MM.1S (cell line): Measurements from ENCODE around the gene PTS.

Source experiments
- DNase-seq: peaks from one replicate; pipeline ENCODE4 v3.0.0-alpha.2; 2015
- H2AFZ ChIP-seq: fragments of 300-600 bp; sonication (generic); 2 replicates; pipeline ENCODE4 v1.6.0; 2016; ENCODE audit warnings: antibody characterized with exemption, low read length
- H3F3A ChIP-seq: fragments of 300-600 bp; sonication (generic); 2 replicates; pipeline ENCODE4 v1.6.1; 2016; ENCODE audit warnings: mild to moderate bottlenecking, antibody characterized with exemption, low read length, moderate library complexity, mixed read lengths; ENCODE audit not compliant: insufficient read depth
- H3K27ac ChIP-seq: fragments of 300-600 bp; sonication (generic); 2 replicates; pipeline ENCODE4 v1.5.1; 2016; ENCODE audit warnings: mild to moderate bottlenecking, low read length
- H3K27me3 ChIP-seq: fragments of 300-600 bp; sonication (generic); replicated peaks from 2 replicates; pipeline ENCODE4 v1.6.0; 2016; ENCODE audit warnings: low read length; ENCODE audit not compliant: insufficient read depth
- H3K36me3 ChIP-seq: fragments of 300-600 bp; sonication (generic); replicated peaks from 2 replicates; pipeline ENCODE4 v1.6.1; 2016; ENCODE audit warnings: mild to moderate bottlenecking, low read length, mixed read lengths; ENCODE audit not compliant: insufficient read depth
- H3K4me1 ChIP-seq: fragments of 300-600 bp; sonication (generic); 2 replicates; pipeline ENCODE4 v1.6.1; 2016; ENCODE audit warnings: low read length, mixed read lengths
- H3K4me2 ChIP-seq: fragments of 300-600 bp; sonication (generic); 2 replicates; pipeline ENCODE4 v1.6.0; 2016; ENCODE audit warnings: low read depth, low read length
- H3K4me3 ChIP-seq: fragments of 300-600 bp; sonication (generic); 2 replicates; pipeline ENCODE4 v1.5.1; 2016; ENCODE audit warnings: low read length, mixed read lengths
- H3K79me2 ChIP-seq: fragments of 300-600 bp; sonication (generic); 2 replicates; pipeline ENCODE4 v1.6.1; 2016; ENCODE audit warnings: mixed run types, low read length, mixed read lengths
- H3K9ac ChIP-seq: fragments of 300-600 bp; sonication (generic); 2 replicates; pipeline ENCODE4 v1.6.1; 2016; ENCODE audit warnings: low read length, mixed read lengths
- H3K9me2 ChIP-seq: fragments of 300-600 bp; sonication (generic); replicated peaks from 2 replicates; pipeline ENCODE4 v1.6.1; 2016; ENCODE audit warnings: mild to moderate bottlenecking, low read length, mixed read lengths; ENCODE audit not compliant: insufficient read depth
- H3K9me3 ChIP-seq: fragments of 300-600 bp; sonication (generic); replicated peaks from 2 replicates; pipeline ENCODE4 v1.6.1; 2016; ENCODE audit warnings: mild to moderate bottlenecking, low read length, mixed read lengths; ENCODE audit not compliant: insufficient read depth
- H4K20me1 ChIP-seq: fragments of 300-600 bp; sonication (generic); 2 replicates; pipeline ENCODE4 v1.6.1; 2016; ENCODE audit warnings: mild to moderate bottlenecking, low read length, moderate library complexity, mixed read lengths; ENCODE audit not compliant: insufficient read depth
- CTCF ChIP-seq: fragments of 300-600 bp; sonication (generic); IDR thresholded peaks from 2 replicates; pipeline ENCODE4 v1.5.1; 2016; ENCODE audit warnings: antibody characterized with exemption, low read length, mixed read lengths
- EZH2 ChIP-seq: fragments of 300-600 bp; sonication (generic); optimal IDR thresholded peaks from 2 replicates; pipeline ENCODE3; 2017; ENCODE audit warnings: low read depth, mild to moderate bottlenecking, antibody characterized with exemption, low read length, mixed read lengths
- EZH2phosphoT487 ChIP-seq: fragments of 300-600 bp; sonication (generic); IDR thresholded peaks from 2 replicates; pipeline ENCODE4 v1.6.1; 2018; ENCODE audit warnings: antibody characterized with exemption, low read length

The PTS gene

GRCh38 chr11:112266410-112266778, 40.2 kb downstream of the PTS start:
- no peaks in the 10 kb centered on the region for H4K20me1 ChIP-seq
- no peak overlapping the region for H3K4me3 ChIP-seq
- H3F3A ChIP-seq: no peaks in the 10 kb centered on the region
- no peaks in the 10 kb centered on the region for H3K79me2 ChIP-seq
- no peaks in the 10 kb centered on the region for H3K36me3 ChIP-seq
- DNase-seq: no peak
- no peaks in the 10 kb centered on the region for H3K27me3 ChIP-seq
- H3K9me2 ChIP-seq: no peaks in the 10 kb centered on the region
- TF ChIP-seq EZH2 (no peak), EZH2phosphoT487 (no peak)
- H3K9ac ChIP-seq: no peak overlapping the region
- no peak overlapping the region for H2AFZ ChIP-seq
- H3K27ac ChIP-seq: no peak overlapping the region
- no peaks in the 10 kb centered on the region for H3K9me3 ChIP-seq
- no peaks in the 10 kb centered on the region for H3K4me1 ChIP-seq
- no peak overlapping the region for H3K4me2 ChIP-seq

GRCh38 chr11:112267188-112267591, 41.0 kb downstream of the PTS start:
- Histone ChIP-seq H4K20me1 (no peaks in the 10 kb centered on the region), H3K36me3 (no peaks in the 10 kb centered on the region), H2AFZ (no peak overlapping the region), H3K9me2 (no peaks in the 10 kb centered on the region), H3K4me1 (no peaks in the 10 kb centered on the region), H3F3A (no peaks in the 10 kb centered on the region), H3K4me3 (no peak overlapping the region), H3K27ac (no peak overlapping the region), H3K9ac (no peak overlapping the region), H3K4me2 (no peak overlapping the region), H3K9me3 (no peaks in the 10 kb centered on the region), H3K79me2 (no peaks in the 10 kb centered on the region), H3K27me3 (no peaks in the 10 kb centered on the region)
- no peak for TF ChIP-seq EZH2phosphoT487
- TF ChIP-seq CTCF: no peak
- TF ChIP-seq EZH2: no peak
- no peak for DNase-seq

- H3K27ac ChIP-seq: no peak overlapping the region
- no peaks in the 10 kb centered on the region for H3K36me3 ChIP-seq
- H3K4me2 ChIP-seq: no peak overlapping the region
- no peaks in the 10 kb centered on the region for H3K9me3 ChIP-seq
- H3K9ac ChIP-seq: no peak overlapping the region
- H3K4me1 ChIP-seq: no peaks in the 10 kb centered on the region
- H3K9me2 ChIP-seq: no peaks in the 10 kb centered on the region
- H2AFZ ChIP-seq: no peak overlapping the region
- no peaks in the 10 kb centered on the region for H3K79me2 ChIP-seq
- no peak overlapping the region for H3K4me3 ChIP-seq
- TF ChIP-seq EZH2phosphoT487 (no peak), EZH2 (no peak), CTCF (no peak)
- H3K27me3 ChIP-seq: no peaks in the 10 kb centered on the region
- H4K20me1 ChIP-seq: no peaks in the 10 kb centered on the region
- DNase-seq: no peak
- H3F3A ChIP-seq: no peaks in the 10 kb centered on the region
Observed at GRCh38 chr11:112268406-112268805, 42.2 kb downstream of the PTS start.

GRCh38 chr11:112269139-112269538, 42.9 kb downstream of the PTS start:
- Histone ChIP-seq H3K9me3 (no peaks in the 10 kb centered on the region), H3K9ac (no peak overlapping the region), H3K4me1 (no peaks in the 10 kb centered on the region), H3K27ac (no peak overlapping the region), H2AFZ (no peak overlapping the region), H4K20me1 (no peaks in the 10 kb centered on the region), H3K4me3 (no peak overlapping the region), H3K79me2 (no peaks in the 10 kb centered on the region), H3K36me3 (no peaks in the 10 kb centered on the region), H3K27me3 (no peaks in the 10 kb centered on the region), H3F3A (no peaks in the 10 kb centered on the region), H3K4me2 (no peak overlapping the region), H3K9me2 (no peaks in the 10 kb centered on the region)
- TF ChIP-seq EZH2phosphoT487 (no peak), EZH2 (no peak), CTCF (no peak)
- DNase-seq: no peak
